Measurements from ENCODE around the gene NELL2.

DNA sequence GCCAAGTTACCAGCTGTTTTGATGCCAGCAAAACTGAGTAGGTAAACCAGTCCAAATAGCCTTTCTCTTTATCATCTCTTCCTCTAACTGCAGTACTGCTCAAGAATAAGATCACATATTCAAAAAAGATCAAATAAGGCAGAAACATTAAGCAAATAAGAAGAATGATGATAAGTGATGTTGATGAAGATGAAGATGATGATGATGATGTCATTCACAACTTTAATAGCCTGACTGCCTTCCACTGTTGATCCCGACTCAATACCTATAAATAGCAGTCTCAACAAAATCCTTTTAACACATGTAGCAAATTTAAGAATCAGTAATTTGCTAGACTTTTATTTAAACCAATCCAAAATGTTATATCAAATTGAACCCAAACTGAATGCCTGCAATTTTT, 47.1 kb downstream of the NELL2 start:
- TF ChIP-seq SP1 (IDR thresholded peaks at IDR 0.05) (no peak), FOXK2 (IDR thresholded peaks at IDR 0.05) (no peak), PKNOX1 (IDR thresholded peaks at IDR 0.05) (no peak), SUZ12 (IDR thresholded peaks at IDR 0.05) (no peak), HDGF (IDR thresholded peaks at IDR 0.05; ENCODE audit: borderline replicate concordance) (no peak), BHLHE40 (IDR thresholded peaks at IDR 0.05; ENCODE audit: borderline replicate concordance) (no peak), L3MBTL2 (conservative IDR thresholded peaks at IDR 0.05) (no peak), FOXM1 (IDR thresholded peaks at IDR 0.05; ENCODE audit: borderline replicate concordance) (no peak), ZNF384 (IDR thresholded peaks at IDR 0.05) (no peak)

Data from HEK293T (cell line).